Subcutaneous abdominal adipose tissue (tissue), 5 donors: Measurements from ENCODE around the gene MAT2A.

ENCODE experiments used
- H3K27ac ChIP-seq: one replicate; pipeline ENCODE4 v1.7.0; 2013; ENCODE audit warnings: low read depth, mild to moderate bottlenecking, inconsistent platforms, low read length, moderate library complexity
- H3K27me3 ChIP-seq, 5 donors: one replicate each; pipeline ENCODE4 v1.7.0; 2013; ENCODE audit warnings: low read length in 5 of 5, inconsistent platforms in 1 of 5; ENCODE audit not compliant: control insufficient read depth in 5 of 5, insufficient read depth in 4 of 5
- H3K36me3 ChIP-seq, 5 donors: one replicate each; pipeline ENCODE4 v1.7.0; 2013; ENCODE audit warnings: low read length in 5 of 5; ENCODE audit not compliant: control insufficient read depth in 5 of 5, insufficient read depth in 5 of 5
- H3K4me1 ChIP-seq, 5 donors: one replicate each; pipeline ENCODE4 v1.7.0; 2013; ENCODE audit warnings: low read length in 5 of 5, mild to moderate bottlenecking in 3 of 5, moderate library complexity in 1 of 5; ENCODE audit not compliant: control insufficient read depth in 5 of 5, insufficient read depth in 5 of 5
- H3K4me3 ChIP-seq, 5 donors: one replicate each; pipeline ENCODE4 v1.7.0; 2013; ENCODE audit warnings: low read length in 5 of 5, low read depth in 1 of 5
- H3K9ac ChIP-seq, 5 donors: one replicate each; pipeline ENCODE4 v1.7.0; 2013; ENCODE audit warnings: low read length in 5 of 5, mild to moderate bottlenecking in 4 of 5, moderate library complexity in 3 of 5
- H3K9me3 ChIP-seq, 5 donors: one replicate each; pipeline ENCODE4 v1.7.0; 2013; ENCODE audit warnings: low read length in 5 of 5; ENCODE audit not compliant: control insufficient read depth in 5 of 5
- donor health status: healthy.
- donor health status: healthy.
- donor health status: healthy.
- donor health status: healthy.
- donor health status: healthy.

MAT2A gene

DNA sequence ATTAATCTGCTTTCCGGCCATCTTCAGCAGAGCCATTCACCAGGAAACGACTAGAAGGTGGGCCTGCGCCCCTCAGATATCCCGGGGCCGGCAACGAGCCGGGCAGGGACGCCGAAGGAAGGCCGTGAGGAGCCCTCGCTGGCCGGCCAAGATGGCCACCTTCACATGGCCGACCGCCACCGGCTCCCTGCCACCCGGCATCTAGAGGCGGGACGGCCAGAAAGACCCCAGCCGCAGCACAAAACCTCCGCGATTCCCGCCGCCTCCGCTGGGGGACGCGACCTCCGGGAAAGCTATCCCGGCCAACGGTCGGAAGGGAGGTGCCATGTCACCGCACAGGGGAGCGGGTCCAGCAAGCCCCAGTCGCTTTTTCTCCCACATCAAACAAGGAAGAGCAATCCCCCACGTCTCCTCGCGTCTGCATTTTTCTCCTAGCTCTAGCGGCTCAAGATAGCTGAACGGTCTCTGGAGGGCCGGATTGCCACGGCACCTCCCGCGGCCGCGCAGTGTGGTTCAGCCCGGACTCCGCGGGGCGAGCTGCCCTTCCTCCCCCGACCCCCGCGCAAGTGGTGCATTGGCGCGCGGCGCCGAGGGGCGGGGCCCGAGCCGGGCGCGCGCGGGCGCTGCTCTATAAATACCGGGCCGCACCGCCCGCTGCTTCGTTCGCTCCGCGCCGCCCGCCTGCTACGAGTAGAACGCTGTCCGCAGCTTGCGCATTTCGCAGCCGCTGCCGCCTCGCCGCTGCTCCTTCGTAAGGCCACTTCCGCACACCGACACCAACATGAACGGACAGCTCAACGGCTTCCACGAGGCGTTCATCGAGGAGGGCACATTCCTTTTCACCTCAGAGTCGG lies at the start of gene MAT2A:
Gene MAT2A, plus strand, starts transcription at position 662 of the 854 bp plus-strand sequence. Its CDS starts 120 bp downstream, at position 782.
- no peaks in the 10 kb centered on the region for H3K9me3 ChIP-seq
- H3K27me3 ChIP-seq: no peaks in the 10 kb centered on the region
- H3K36me3 ChIP-seq: peaks cover 22 to 30% (median 25%) of the 10 kb centered on the region in 5 donors
- peak within 1 kb of the TSS; percentile 87 to 99 (median 96) for H3K9ac ChIP-seq
- peaks cover 3 to 48% (median 38%) of the 10 kb centered on the region in 5 donors for H3K4me1 ChIP-seq
- H3K27ac ChIP-seq: peak within 1 kb of the TSS; percentile 99
- H3K4me3 ChIP-seq: peak within 1 kb of the TSS; percentile 78 to 97 (median 93)

DNA sequence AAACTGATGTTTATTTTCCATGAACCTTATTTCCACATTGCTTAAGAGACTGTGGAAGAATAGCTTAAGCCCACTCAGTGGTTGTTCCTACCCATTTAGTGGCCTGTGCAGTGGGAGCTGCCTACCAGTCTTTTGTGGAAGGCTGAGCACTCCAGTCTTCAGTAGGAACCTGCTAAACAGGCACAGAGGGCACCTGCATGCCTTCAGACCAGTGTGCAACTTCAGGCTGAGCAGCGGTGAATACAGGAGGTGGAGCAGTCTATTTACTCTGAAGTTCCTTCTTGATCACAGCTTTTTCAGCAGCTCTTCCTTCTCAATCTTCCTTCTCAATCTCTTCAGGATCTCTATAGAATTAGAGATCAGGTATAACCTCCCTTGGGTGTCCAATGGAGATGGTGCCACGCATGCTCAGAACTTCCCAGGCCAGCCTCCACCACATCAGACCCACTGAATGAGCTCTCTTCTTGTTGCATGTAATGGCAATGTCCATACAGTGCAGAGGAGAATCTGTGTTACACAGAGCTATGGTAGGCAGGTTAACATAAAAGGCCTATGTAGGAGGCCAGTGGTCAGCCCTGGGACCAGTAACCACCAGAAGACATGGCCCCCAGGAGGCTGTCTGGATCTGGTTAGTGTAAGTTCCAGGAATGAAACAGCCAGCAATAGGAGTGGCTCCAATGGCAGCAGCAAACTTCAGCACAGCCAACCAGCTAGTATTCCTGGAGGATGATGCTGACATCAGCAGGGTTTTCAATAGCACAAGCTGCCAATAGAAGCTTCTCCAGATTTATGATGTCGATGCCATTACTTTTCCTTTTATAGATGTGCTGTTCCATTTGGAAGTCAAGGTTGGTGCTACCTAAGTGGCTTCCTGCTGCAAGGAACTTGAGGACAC lies 47.9 kb upstream of the MAT2A start:
- Histone ChIP-seq H3K27ac (no peak overlapping the region), H3K36me3 (no peaks in the 10 kb centered on the region), H3K4me1 (no peaks in the 10 kb centered on the region), H3K9me3 (peaks cover 0 to 2% (median 0%) of the 10 kb centered on the region in 5 donors), H3K27me3 (no peaks in the 10 kb centered on the region), H3K9ac (no peak overlapping the region), H3K4me3 (no peak overlapping the region)

DNA sequence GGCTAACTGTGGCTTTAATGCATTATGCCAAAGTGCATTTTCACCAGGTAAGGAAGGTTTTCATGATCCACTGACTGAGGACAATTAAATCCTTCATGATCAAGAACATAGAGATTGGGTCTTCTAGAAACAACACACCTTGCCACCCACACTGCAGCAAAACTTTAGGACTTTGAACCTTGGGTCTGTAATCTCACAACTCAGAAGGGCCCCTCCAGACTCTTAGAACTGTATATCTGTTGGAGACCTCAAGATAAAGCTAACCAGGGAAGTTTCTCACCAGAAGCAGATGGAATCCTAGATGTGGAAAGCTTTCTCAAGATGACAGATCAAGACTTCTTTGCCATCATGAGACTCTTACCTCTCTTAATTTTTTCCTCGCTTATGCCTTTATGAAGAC lies 42.5 kb upstream of the MAT2A start:
- Histone ChIP-seq H3K4me1 (peaks cover 0 to 16% (median 0%) of the 10 kb centered on the region in 5 donors), H3K4me3 (no peak overlapping the region), H3K27ac (no peak overlapping the region), H3K9ac (no peak overlapping the region), H3K36me3 (no peaks in the 10 kb centered on the region), H3K9me3 (no peaks in the 10 kb centered on the region), H3K27me3 (no peaks in the 10 kb centered on the region)

DNA sequence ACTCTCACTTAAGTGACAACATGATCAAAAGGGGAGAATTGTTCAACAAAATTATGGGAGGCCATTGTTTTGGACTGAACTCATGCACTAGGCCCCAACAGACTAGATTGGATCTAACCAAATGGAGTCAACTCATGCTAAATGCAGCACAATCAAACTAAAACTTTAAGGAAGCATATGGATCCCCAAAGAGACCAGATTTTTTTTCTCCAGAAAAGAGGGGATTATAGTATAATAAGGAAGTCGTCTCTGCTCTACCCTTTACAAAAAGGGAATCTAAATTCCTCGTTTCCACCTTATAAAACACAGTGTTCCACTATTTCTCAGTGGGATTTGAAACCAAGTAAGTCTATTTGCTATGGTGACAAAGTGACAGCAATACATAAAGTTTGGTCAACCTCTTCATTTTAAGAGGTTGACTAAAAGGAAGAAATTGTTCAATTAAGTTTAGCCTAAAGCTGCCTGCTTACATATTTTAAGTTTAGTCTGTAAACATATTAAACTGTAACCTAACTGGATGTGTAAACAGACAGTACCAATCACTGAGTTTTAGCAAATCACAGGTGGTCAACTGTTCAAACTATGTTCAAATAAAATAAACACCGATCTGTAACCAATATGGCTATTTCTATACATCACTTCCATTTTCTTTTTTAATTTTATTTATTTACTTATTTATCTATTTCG lies 40.9 kb upstream of the MAT2A start:
- Histone ChIP-seq H3K36me3 (no peaks in the 10 kb centered on the region), H3K9ac (no peak overlapping the region), H3K4me3 (no peak overlapping the region), H3K4me1 (peaks cover 0 to 26% (median 6%) of the 10 kb centered on the region in 5 donors), H3K27me3 (no peaks in the 10 kb centered on the region), H3K9me3 (no peaks in the 10 kb centered on the region), H3K27ac (no peak overlapping the region)

DNA sequence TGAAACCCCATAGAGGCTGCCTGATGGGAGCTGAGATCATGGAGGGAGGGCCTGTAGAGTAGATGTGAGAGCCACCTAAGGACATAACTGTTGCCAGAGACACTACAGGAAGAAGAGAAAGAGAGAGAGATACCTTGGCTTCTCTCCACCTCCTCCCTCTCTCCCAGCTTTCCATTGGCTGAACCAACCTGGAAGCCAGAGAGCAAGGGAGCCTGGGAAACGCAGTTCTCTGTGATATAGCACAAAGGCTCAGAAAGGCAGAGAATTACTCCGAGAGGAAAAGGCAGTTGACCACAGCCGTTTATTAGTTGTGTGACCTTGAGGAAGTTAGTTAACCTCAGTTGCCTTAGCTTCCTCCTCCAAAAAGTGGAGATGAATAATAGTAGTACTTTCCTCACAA lies 37.7 kb upstream of the MAT2A start:
- no peaks in the 10 kb centered on the region for H3K27me3 ChIP-seq
- H3K36me3 ChIP-seq: no peaks in the 10 kb centered on the region
- no peaks in the 10 kb centered on the region for H3K9me3 ChIP-seq
- peaks cover 11 to 56% (median 28%) of the 10 kb centered on the region in 5 donors for H3K4me1 ChIP-seq
- H3K9ac ChIP-seq: no peak overlapping the region
- H3K27ac ChIP-seq: peak overlapping the region; percentile 24
- no peak overlapping the region for H3K4me3 ChIP-seq

DNA sequence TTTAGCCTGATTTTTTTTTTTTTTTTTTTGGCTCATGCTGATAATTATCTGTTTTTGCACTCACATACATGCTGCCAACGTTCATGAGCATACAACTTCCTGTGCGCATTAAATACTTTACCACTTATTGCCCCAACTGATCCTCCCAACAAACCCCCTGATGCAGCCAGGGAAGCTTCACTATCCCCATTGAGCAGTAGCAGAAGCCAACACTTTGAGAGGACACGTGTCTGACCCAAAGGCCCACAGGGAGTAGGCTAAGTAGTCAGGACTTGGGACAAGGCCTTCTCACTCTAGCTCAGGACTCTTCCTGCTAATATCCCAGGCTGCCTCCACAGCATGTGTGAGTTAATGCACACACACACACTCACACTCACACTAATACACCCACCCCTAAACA lies 36.2 kb upstream of the MAT2A start:
- Histone ChIP-seq H3K4me3 (no peak overlapping the region), H3K27ac (no peak overlapping the region), H3K9ac (no peak overlapping the region), H3K36me3 (no peaks in the 10 kb centered on the region), H3K4me1 (peaks cover 11 to 61% (median 28%) of the 10 kb centered on the region in 5 donors), H3K27me3 (peaks cover 0 to 3% (median 0%) of the 10 kb centered on the region in 5 donors), H3K9me3 (no peaks in the 10 kb centered on the region)

DNA sequence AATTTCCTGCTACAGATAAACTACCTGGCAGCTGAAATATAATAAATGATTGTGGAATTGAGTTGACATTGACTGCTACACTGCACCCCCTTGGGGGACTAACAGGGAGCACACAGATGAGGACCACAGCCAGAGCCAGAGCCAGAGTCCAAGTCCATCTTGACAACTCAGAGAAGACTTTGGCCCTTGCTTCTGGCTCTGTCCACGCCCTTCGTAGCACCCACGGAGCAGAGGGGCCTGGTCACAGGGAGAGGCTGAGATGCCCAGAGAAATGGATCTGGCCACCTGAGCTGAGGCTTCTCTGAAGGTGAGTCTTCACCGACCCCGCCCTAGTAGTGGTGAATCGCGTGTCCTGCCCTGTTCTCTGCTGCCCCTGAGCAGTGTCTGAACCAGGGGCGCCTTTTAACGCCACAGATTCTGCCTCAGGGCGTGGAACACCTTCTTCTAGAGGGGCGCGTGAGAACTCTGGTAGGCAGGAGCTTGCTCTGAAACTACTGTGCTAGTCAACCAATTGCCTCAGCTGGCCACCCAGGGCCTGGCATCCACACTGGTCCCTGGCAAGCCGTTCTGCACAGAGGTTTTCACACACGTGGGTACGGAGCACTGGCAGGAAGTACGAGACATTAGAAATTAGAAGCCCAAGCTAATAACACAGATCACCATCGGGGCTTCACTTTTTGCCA lies 35.7 kb upstream of the MAT2A start:
- Histone ChIP-seq H3K27me3 (peaks cover 0 to 3% (median 0%) of the 10 kb centered on the region in 5 donors), H3K9me3 (no peaks in the 10 kb centered on the region), H3K27ac (no peak overlapping the region), H3K4me1 (peaks cover 11 to 61% (median 28%) of the 10 kb centered on the region in 5 donors), H3K36me3 (no peaks in the 10 kb centered on the region), H3K4me3 (no peak overlapping the region), H3K9ac (no peak overlapping the region)

DNA sequence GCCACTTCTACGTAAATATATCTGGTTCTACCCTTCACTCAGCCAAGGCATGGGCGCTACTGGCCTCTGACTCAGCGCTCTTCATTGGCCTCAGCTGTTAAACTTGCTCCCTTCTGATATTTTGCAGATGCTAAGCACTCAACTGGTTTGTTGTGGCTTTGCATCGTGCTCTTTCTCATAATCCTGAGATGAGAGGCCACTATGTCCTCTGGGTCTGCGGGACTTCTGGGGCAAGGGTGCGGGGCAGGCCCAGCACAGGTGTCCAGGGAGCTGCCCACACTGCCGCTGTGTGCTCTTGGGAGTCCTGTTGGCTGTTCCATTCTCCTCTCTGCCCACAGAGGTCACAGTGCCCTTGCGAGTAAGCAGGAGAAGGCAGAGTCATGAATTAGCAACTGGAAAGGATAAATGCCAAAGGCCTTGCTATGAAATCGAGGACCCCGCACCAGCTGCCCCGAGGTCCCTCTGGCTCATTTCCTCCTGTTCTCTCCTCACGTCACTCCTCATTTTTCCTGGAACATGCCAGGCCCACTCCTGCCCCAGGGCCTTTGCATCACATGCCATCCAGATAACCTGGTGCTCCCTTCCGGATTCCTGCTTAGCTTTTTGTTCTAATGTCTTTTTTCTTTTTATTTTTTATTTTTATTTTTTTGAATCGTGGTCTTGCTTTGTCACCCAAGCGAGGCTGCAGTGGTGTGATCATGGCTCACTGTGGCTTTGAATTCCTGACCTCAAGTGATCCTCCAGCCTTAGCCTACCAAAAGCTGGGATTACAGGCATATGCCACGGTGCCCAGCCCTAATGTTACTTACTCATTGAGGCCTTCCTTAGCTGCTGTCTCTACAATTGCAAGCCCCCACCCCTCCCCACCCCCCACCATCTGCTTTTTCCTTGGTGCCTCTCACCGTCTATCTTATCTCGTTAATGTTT lies 34.9 kb upstream of the MAT2A start:
- peaks cover 11 to 57% (median 28%) of the 10 kb centered on the region in 5 donors for H3K4me1 ChIP-seq
- no peak overlapping the region for H3K9ac ChIP-seq
- no peak overlapping the region for H3K4me3 ChIP-seq
- H3K27me3 ChIP-seq: peaks cover 0 to 3% (median 0%) of the 10 kb centered on the region in 5 donors
- no peaks in the 10 kb centered on the region for H3K9me3 ChIP-seq
- no peaks in the 10 kb centered on the region for H3K36me3 ChIP-seq
- H3K27ac ChIP-seq: no peak overlapping the region
